ENCODE measurements around the gene LASP1NB.

Gene LASP1NB

DNA sequence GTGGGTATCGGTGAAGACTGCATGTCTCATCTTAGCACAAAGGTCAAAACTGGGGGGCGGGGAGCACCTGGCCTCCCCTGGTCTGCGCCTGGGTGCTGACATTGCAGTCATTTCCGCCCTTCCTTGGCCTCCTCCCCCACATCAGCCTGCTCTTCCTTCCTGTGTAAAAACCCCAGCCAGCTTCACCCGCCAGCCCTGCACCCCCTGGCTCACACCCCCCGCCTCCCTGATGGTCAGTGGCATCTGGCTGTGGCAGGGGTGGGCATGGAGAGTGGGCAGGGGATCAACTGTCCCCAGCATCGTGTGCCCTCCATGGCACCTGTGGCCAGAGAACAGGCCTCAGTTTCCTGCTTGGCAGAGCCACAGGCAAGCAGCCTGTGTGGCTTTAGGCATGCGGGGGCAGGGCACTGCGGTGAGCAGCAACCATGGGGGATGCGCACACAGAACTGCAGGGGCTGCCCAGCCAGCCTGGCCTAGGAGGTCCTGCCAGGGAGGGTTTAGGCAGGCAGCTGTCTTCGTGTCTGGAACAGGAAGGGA, 26.5 kb upstream of the LASP1NB start:
- H4K8ac ChIP-seq (ENCODE audit: low read depth, low read length): no peak overlapping the region
- H4K5ac ChIP-seq (ENCODE audit: low read length): no peak overlapping the region
- no CpG with 5 or more reads among the region's 11 CpGs for WGBS (ENCODE audit: extremely low coverage, insufficient coverage, low lambda C conversion rate)
- H3K9ac ChIP-seq (ENCODE audit: low read length): no peak overlapping the region
- no peak overlapping the region for H3K23ac ChIP-seq (ENCODE audit: low read length)
- no peak overlapping the region for H2BK15ac ChIP-seq (replicated peaks; ENCODE audit: low read depth)
- no peak overlapping the region for H3K4me3 ChIP-seq (ENCODE audit: low read length)
- H3K4ac ChIP-seq (ENCODE audit: low read depth, low read length): no peak overlapping the region
- H3K27ac ChIP-seq (ENCODE audit: low read depth, low read length): peak overlapping the region; percentile 20
- no peaks in the 10 kb centered on the region for H3K27me3 ChIP-seq (ENCODE audit: insufficient read depth, low read length, poor library complexity)
- DNase-seq: no peak
- peaks cover 4% of the 10 kb centered on the region for H3K4me1 ChIP-seq (ENCODE audit: control insufficient read depth, low read depth, low read length)
- H3K56ac ChIP-seq (ENCODE audit: low read length): no peak overlapping the region
- no peak overlapping the region for H3K18ac ChIP-seq (ENCODE audit: low read length)
- peaks cover 18% of the 10 kb centered on the region for H3K79me1 ChIP-seq (ENCODE audit: low read length)
- no peak overlapping the region for H2AK5ac ChIP-seq (ENCODE audit: low read length)
- H3K4me2 ChIP-seq (ENCODE audit: low read length): no peak overlapping the region
- H2BK5ac ChIP-seq (ENCODE audit: low read length): no peak overlapping the region
- peaks cover 5% of the 10 kb centered on the region for H3K79me2 ChIP-seq (ENCODE audit: control insufficient read depth, insufficient read depth, low read length)
- H3K36me3 ChIP-seq (ENCODE audit: control insufficient read depth, insufficient read depth, low read length): no peaks in the 10 kb centered on the region
- no peak overlapping the region for H2BK120ac ChIP-seq (ENCODE audit: low read depth, low read length)

DNA sequence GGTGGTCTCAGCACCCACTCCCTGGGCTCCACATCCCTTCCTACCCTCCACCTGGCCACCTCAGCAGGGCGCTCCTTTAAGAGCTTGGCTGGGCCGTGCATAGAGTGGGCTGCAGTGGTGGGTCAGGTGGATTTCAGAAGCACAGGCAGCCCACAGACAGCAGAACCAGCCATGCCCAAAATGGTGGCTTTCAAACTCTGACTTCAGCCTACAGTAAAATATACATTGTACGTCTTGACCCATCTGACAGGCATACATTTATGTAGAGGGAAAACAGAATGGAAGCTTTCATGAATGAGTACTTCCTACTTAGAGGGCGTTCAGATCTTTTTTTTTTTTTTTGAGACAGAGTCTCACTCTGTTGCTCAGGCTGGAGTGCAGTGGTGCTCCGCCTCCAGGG, 26.0 kb upstream of the LASP1NB start:
- no peak overlapping the region for H4K5ac ChIP-seq (ENCODE audit: low read length)
- H3K9ac ChIP-seq (ENCODE audit: low read length): no peak overlapping the region
- no peak overlapping the region for H3K18ac ChIP-seq (ENCODE audit: low read length)
- peaks cover 18% of the 10 kb centered on the region for H3K79me1 ChIP-seq (ENCODE audit: low read length)
- H2BK120ac ChIP-seq (ENCODE audit: low read depth, low read length): no peak overlapping the region
- no peak overlapping the region for H3K4ac ChIP-seq (ENCODE audit: low read depth, low read length)
- peaks cover 4% of the 10 kb centered on the region for H3K4me1 ChIP-seq (ENCODE audit: control insufficient read depth, low read depth, low read length)
- no peak overlapping the region for H3K56ac ChIP-seq (ENCODE audit: low read length)
- no peak overlapping the region for H3K23ac ChIP-seq (ENCODE audit: low read length)
- WGBS (ENCODE audit: extremely low coverage, insufficient coverage, low lambda C conversion rate): no CpG with 5 or more reads among the region's 5 CpGs
- no peak overlapping the region for H3K4me2 ChIP-seq (ENCODE audit: low read length)
- H2AK5ac ChIP-seq (ENCODE audit: low read length): no peak overlapping the region
- H3K79me2 ChIP-seq (ENCODE audit: control insufficient read depth, insufficient read depth, low read length): peaks cover 5% of the 10 kb centered on the region
- H3K36me3 ChIP-seq (ENCODE audit: control insufficient read depth, insufficient read depth, low read length): no peaks in the 10 kb centered on the region
- peak overlapping the region; percentile 20 for H3K27ac ChIP-seq (ENCODE audit: low read depth, low read length)
- no peak overlapping the region for H4K8ac ChIP-seq (ENCODE audit: low read depth, low read length)
- DNase-seq: no peak
- H3K4me3 ChIP-seq (ENCODE audit: low read length): no peak overlapping the region
- H3K27me3 ChIP-seq (ENCODE audit: insufficient read depth, low read length, poor library complexity): no peaks in the 10 kb centered on the region
- no peak overlapping the region for H2BK5ac ChIP-seq (ENCODE audit: low read length)
- no peak overlapping the region for H2BK15ac ChIP-seq (replicated peaks; ENCODE audit: low read depth)

DNA sequence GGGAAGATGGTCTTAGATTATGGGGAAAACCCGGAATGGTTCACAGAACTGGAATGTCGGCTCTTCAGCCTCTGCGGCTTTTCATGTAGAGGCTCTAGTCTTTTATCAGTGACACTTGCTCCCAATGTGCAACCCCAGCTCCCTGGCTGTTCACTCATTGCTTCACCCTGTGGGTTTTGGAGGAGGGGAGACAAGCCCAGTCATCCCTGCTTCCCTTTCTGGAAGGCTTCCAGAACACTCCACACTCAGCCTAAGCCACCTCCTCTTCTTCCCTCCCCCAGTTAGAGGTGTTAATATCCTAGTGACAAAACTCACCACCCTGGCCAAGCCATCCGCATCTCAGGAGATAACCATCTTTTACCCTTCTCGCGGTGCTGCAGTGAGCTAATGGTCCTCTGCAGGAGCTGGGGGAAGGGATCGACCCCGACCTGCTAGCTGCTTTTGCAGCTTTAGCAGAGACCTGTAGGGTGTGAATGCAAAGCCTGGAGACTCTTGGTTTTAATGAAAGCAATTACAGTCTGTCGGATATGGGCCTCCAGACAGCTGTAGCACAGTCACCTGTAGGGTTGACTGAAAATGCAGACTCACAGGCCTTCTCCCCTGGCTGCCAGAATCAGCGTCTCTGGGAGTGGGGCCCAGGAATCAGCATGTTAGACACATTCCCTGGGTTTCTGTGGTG, 24.3 kb upstream of the LASP1NB start:
- Histone ChIP-seq H2BK5ac (ENCODE audit: low read length) (no peak overlapping the region), H3K4me2 (ENCODE audit: low read length) (no peak overlapping the region), H3K4me3 (ENCODE audit: low read length) (no peak overlapping the region), H3K4me1 (ENCODE audit: control insufficient read depth, low read depth, low read length) (peaks cover 4% of the 10 kb centered on the region), H4K5ac (ENCODE audit: low read length) (no peak overlapping the region), H3K9ac (ENCODE audit: low read length) (no peak overlapping the region), H3K27me3 (ENCODE audit: insufficient read depth, low read length, poor library complexity) (no peaks in the 10 kb centered on the region), H3K36me3 (ENCODE audit: control insufficient read depth, insufficient read depth, low read length) (no peaks in the 10 kb centered on the region), H4K8ac (ENCODE audit: low read depth, low read length) (no peak overlapping the region), H3K4ac (ENCODE audit: low read depth, low read length) (no peak overlapping the region), H3K18ac (ENCODE audit: low read length) (peak overlapping the region; percentile 89), H2BK120ac (ENCODE audit: low read depth, low read length) (no peak overlapping the region), H3K23ac (ENCODE audit: low read length) (no peak overlapping the region), H2BK15ac (replicated peaks; ENCODE audit: low read depth) (no peak overlapping the region), H2AK5ac (ENCODE audit: low read length) (no peak overlapping the region), H3K56ac (ENCODE audit: low read length) (peak overlapping the region; percentile 60), H3K79me2 (ENCODE audit: control insufficient read depth, insufficient read depth, low read length) (peaks cover 7% of the 10 kb centered on the region), H3K27ac (ENCODE audit: low read depth, low read length) (peak overlapping the region; percentile 92), H3K79me1 (ENCODE audit: low read length) (peaks cover 18% of the 10 kb centered on the region)
- no CpG with 5 or more reads among the region's 10 CpGs for WGBS (ENCODE audit: extremely low coverage, insufficient coverage, low lambda C conversion rate)
- peak; percentile 99 for DNase-seq

DNA sequence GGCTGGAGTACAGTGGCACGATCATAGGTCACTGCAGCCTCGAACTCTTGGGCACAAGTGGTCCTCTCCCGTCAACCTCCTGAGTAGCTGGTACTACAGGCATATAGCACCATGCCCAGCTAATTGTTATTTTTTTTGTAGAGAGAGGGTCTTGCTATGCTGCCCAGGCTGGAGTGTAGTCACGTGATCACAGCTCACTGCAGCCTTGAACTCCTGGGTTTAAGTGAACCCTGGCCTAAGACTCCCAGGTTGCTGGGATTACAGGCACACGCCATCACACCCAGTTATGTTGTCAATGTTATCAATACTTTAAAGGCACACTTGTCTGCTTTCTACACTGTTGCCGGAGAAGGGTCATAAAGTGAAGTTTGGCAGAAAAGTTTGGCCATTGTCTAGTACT, 22.0 kb upstream of the LASP1NB start:
- Histone ChIP-seq H3K9ac (ENCODE audit: low read length) (no peak overlapping the region), H3K79me1 (ENCODE audit: low read length) (peaks cover 18% of the 10 kb centered on the region), H3K79me2 (ENCODE audit: control insufficient read depth, insufficient read depth, low read length) (peaks cover 16% of the 10 kb centered on the region), H3K23ac (ENCODE audit: low read length) (no peak overlapping the region), H3K27ac (ENCODE audit: low read depth, low read length) (no peak overlapping the region), H2BK15ac (replicated peaks; ENCODE audit: low read depth) (no peak overlapping the region), H3K27me3 (ENCODE audit: insufficient read depth, low read length, poor library complexity) (no peaks in the 10 kb centered on the region), H3K36me3 (ENCODE audit: control insufficient read depth, insufficient read depth, low read length) (peaks cover 2% of the 10 kb centered on the region), H3K4me2 (ENCODE audit: low read length) (no peak overlapping the region), H4K5ac (ENCODE audit: low read length) (no peak overlapping the region), H3K4ac (ENCODE audit: low read depth, low read length) (no peak overlapping the region), H3K56ac (ENCODE audit: low read length) (no peak overlapping the region), H4K8ac (ENCODE audit: low read depth, low read length) (no peak overlapping the region), H2BK120ac (ENCODE audit: low read depth, low read length) (no peak overlapping the region), H3K4me1 (ENCODE audit: control insufficient read depth, low read depth, low read length) (peaks cover 4% of the 10 kb centered on the region), H2BK5ac (ENCODE audit: low read length) (no peak overlapping the region), H3K4me3 (ENCODE audit: low read length) (no peak overlapping the region), H3K18ac (ENCODE audit: low read length) (no peak overlapping the region), H2AK5ac (ENCODE audit: low read length) (no peak overlapping the region)
- no peak for DNase-seq
- no CpG with 5 or more reads among the region's 6 CpGs for WGBS (ENCODE audit: extremely low coverage, insufficient coverage, low lambda C conversion rate)

DNA sequence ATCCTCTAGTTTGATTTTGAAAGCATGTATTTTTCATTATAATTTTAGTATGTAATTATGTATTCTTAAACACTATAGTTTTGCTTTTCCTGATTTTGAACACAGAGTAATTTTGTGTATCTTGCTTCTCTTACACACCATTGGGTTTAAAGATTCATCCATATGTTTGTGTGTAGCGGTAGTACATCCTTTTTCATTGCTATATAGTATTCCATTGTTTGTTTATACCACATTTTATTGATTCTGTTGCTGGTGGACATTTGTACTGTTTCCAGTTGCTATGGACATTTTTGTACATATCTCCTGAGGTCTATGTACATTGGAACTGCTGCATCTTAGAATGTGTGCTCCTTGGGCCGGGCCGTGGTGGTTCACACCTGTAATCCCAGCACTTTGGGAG, 20.5 kb upstream of the LASP1NB start:
- H3K36me3 ChIP-seq (ENCODE audit: control insufficient read depth, insufficient read depth, low read length): peaks cover 2% of the 10 kb centered on the region
- H3K27me3 ChIP-seq (ENCODE audit: insufficient read depth, low read length, poor library complexity): no peaks in the 10 kb centered on the region
- peaks cover 4% of the 10 kb centered on the region for H3K4me1 ChIP-seq (ENCODE audit: control insufficient read depth, low read depth, low read length)

DNA sequence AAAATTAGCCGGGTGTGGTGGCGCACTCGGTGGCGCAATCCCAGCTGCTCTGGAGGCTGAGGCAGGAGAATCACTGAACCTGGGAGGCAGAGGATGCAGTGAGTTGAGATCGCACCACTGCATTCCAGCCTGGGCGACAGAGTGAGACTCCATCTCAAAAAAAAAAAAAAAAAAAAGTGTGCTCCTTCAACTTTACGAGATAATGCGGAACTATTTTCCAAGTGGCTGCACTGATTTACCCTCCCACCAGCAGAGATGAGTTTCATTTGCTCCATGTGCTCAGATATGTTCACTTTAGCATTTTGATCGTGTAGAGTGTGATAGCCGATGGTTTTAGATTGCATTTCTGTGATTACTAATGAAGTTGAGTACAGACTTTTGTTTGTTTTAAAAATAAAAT, 20.0 kb upstream of the LASP1NB start:
- Histone ChIP-seq H4K8ac (ENCODE audit: low read depth, low read length) (no peak overlapping the region), H3K4me3 (ENCODE audit: low read length) (no peak overlapping the region), H3K4me2 (ENCODE audit: low read length) (no peak overlapping the region), H3K9ac (ENCODE audit: low read length) (no peak overlapping the region), H3K56ac (ENCODE audit: low read length) (no peak overlapping the region), H2AK5ac (ENCODE audit: low read length) (no peak overlapping the region), H3K36me3 (ENCODE audit: control insufficient read depth, insufficient read depth, low read length) (peaks cover 2% of the 10 kb centered on the region), H3K23ac (ENCODE audit: low read length) (no peak overlapping the region), H3K79me2 (ENCODE audit: control insufficient read depth, insufficient read depth, low read length) (peaks cover 16% of the 10 kb centered on the region), H4K5ac (ENCODE audit: low read length) (no peak overlapping the region), H2BK15ac (replicated peaks; ENCODE audit: low read depth) (no peak overlapping the region), H2BK5ac (ENCODE audit: low read length) (no peak overlapping the region), H3K27ac (ENCODE audit: low read depth, low read length) (no peak overlapping the region), H3K4me1 (ENCODE audit: control insufficient read depth, low read depth, low read length) (peaks cover 4% of the 10 kb centered on the region), H3K79me1 (ENCODE audit: low read length) (peaks cover 18% of the 10 kb centered on the region), H3K27me3 (ENCODE audit: insufficient read depth, low read length, poor library complexity) (no peaks in the 10 kb centered on the region), H2BK120ac (ENCODE audit: low read depth, low read length) (no peak overlapping the region), H3K4ac (ENCODE audit: low read depth, low read length) (no peak overlapping the region), H3K18ac (ENCODE audit: low read length) (no peak overlapping the region)
- no peak for DNase-seq
- no CpG with 5 or more reads among the region's 10 CpGs for WGBS (ENCODE audit: extremely low coverage, insufficient coverage, low lambda C conversion rate)

More for the DNA sequence above, 20.5 kb upstream of the LASP1NB start:
- no peak overlapping the region for H2BK5ac ChIP-seq (ENCODE audit: low read length)
- H3K9ac ChIP-seq (ENCODE audit: low read length): no peak overlapping the region
- H4K8ac ChIP-seq (ENCODE audit: low read depth, low read length): no peak overlapping the region
- no peak overlapping the region for H3K4ac ChIP-seq (ENCODE audit: low read depth, low read length)
- H3K4me2 ChIP-seq (ENCODE audit: low read length): no peak overlapping the region
- H3K79me2 ChIP-seq (ENCODE audit: control insufficient read depth, insufficient read depth, low read length): peaks cover 16% of the 10 kb centered on the region
- no peak overlapping the region for H2BK120ac ChIP-seq (ENCODE audit: low read depth, low read length)
- H2BK15ac ChIP-seq (replicated peaks; ENCODE audit: low read depth): no peak overlapping the region
- H3K4me3 ChIP-seq (ENCODE audit: low read length): no peak overlapping the region
- no peak overlapping the region for H3K27ac ChIP-seq (ENCODE audit: low read depth, low read length)
- H3K79me1 ChIP-seq (ENCODE audit: low read length): peaks cover 18% of the 10 kb centered on the region
- DNase-seq: no peak
- no peak overlapping the region for H3K56ac ChIP-seq (ENCODE audit: low read length)
- H3K23ac ChIP-seq (ENCODE audit: low read length): no peak overlapping the region
- WGBS (ENCODE audit: extremely low coverage, insufficient coverage, low lambda C conversion rate): no CpG with 5 or more reads among the region's 3 CpGs
- no peak overlapping the region for H3K18ac ChIP-seq (ENCODE audit: low read length)
- H2AK5ac ChIP-seq (ENCODE audit: low read length): no peak overlapping the region
- H4K5ac ChIP-seq (ENCODE audit: low read length): no peak overlapping the region

Data from mesendoderm (in vitro differentiated cells).